ENCODE measurements around the gene DCD. TPM values are rescaled to one million over a fixed set of nuclear protein-coding genes. Genes with fewer than 3 reads are reported as not detected.

Gene DCD
- total and polyA plus RNA-seq, 2 of the 8 experiments (the other 6 are each of a cell fraction or from before 2014, with no cell fraction given) = not detected

DNA sequence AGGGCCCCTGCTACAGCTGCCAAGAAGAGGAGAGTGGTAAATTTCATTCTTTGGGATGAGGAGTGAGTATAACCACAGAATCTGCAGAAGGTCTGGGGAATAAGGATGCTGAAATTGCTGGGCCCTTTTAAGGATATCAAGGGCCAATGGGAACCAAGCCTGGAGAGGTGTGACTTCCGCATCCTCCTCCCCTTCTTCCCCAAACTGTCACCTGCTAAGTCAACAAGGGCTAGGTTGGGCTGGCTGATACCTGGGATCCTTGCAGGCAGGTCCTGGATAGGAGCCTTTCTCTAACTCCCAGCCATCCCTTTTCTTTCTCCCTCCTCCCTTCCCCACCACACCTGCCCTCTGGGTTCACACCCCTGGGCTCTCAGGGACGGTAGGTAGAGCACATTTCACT lies 13.4 kb downstream of the DCD start, which contains the start of gene LACRT (continued):
- TF ChIP-seq RAD21 (IDR thresholded peaks at IDR 0.05 in 1 of 2, conservative IDR thresholded peaks at IDR 0.05 in 1 of 2; ENCODE audit: low read depth in 2 of 2, low read length in 2 of 2) = no peak
- no peak for TF ChIP-seq NRF1 (IDR thresholded peaks at IDR 0.05; ENCODE audit: low read depth, low read length)
- TF ChIP-seq BRCA1 (IDR thresholded peaks at IDR 0.05; ENCODE audit: low read depth, low read length) = no peak
- TF ChIP-seq EP300 (IDR thresholded peaks at IDR 0.05; ENCODE audit: borderline replicate concordance in 1 of 2, low read depth in 2 of 2, low read length in 2 of 2) = no peak
- no peak for TF ChIP-seq TAF1 (IDR thresholded peaks at IDR 0.05; ENCODE audit: low read depth, low read length)
- no peak for TF ChIP-seq SAP30 (IDR thresholded peaks at IDR 0.05; ENCODE audit: insufficient read depth, insufficient replicate concordance, low read length)
